ENCODE data around the gene ARMC10.

ARMC10 gene

DNA sequence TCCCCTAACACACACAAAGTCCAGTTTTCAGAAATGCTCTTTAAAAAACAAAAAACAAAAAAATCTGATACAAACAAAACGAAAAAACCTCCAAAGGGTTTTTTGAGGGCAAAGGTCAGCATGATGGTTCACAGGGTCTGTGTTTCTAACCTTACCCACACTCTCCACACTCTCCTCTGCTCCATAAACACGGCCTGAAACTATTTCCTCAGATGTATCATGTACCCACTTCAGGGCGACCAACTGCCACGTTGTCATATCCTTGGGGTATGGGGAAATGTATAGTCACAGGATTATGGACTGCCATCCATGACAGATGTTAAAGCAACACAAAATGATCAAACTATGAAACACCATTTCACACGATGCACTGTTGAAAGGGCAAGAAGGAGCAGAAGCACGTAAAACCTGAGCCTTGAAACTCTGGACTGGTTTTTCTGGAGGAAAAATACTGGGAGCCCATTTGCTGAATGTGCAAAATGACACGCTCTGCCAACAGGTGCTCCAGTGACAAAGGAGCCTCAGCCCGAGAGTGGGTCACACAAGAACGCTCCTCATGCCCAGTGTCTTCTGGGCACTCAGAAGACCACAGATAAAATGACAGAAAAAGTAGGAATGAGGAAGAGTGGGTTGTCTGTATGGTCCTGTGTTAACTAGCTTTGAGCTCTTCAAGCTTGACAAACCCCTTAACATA, 58.2 kb downstream of the ARMC10 start:
- no peaks in the 10 kb centered on the region for H3K27me3 ChIP-seq (replicated peaks)
- no peak overlapping the region for H3K4me3 ChIP-seq (ENCODE audit: low read depth, low read length)
- no peak overlapping the region for H3K27ac ChIP-seq
- in situ Hi-C loops (cut with HindIII; ENCODE audit: low pct_ligation_motif_present, low sequenced_read_pairs): no loop called here
- TF ChIP-seq, protein P1, sequence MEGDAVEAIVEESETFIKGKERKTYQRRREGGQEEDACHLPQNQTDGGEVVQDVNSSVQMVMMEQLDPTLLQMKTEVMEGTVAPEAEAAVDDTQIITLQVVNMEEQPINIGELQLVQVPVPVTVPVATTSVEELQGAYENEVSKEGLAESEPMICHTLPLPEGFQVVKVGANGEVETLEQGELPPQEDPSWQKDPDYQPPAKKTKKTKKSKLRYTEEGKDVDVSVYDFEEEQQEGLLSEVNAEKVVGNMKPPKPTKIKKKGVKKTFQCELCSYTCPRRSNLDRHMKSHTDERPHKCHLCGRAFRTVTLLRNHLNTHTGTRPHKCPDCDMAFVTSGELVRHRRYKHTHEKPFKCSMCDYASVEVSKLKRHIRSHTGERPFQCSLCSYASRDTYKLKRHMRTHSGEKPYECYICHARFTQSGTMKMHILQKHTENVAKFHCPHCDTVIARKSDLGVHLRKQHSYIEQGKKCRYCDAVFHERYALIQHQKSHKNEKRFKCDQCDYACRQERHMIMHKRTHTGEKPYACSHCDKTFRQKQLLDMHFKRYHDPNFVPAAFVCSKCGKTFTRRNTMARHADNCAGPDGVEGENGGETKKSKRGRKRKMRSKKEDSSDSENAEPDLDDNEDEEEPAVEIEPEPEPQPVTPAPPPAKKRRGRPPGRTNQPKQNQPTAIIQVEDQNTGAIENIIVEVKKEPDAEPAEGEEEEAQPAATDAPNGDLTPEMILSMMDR (IDR thresholded peaks at IDR 0.05; ENCODE audit: low read depth, low read length, missing control alignments): no peak
- no peak for DNase-seq
- H3K36me3 ChIP-seq (replicated peaks): no peaks in the 10 kb centered on the region

DNA sequence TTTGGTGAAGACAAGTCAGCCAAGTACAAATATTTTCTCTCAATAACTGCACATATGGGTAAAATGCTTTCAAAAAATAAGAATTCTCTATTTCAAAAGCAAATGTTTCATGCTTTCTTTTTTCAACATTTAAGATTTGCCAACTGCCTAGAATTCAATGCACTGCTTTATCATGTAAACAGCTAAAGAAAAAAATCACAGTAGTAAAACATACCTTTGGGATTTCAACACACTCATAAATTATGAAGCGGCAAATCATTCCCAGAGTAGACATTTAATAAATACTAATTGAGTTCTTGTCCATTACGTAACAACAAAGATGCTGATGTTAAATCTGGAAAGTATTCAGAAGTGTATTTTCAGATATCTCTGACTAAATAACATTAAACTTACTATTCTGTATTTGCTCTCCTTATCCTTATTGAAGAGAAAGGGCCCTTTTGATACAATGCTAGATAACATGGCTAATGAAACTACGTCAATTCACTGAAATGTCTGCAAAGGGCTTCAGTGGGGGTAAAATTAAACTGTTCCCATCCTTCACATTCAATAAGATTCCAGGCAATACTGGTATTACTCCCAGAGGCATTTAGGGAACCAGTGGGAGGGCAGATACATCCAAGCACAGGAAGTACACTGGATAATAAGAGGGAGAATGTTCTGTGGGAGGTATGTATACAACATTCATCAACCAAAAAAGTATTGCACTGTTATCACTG, 60.1 kb downstream of the ARMC10 start:
- in situ Hi-C loops (cut with HindIII; ENCODE audit: low pct_ligation_motif_present, low sequenced_read_pairs): no loop called here
- H3K4me3 ChIP-seq (ENCODE audit: low read depth, low read length): no peak overlapping the region
- no peak overlapping the region for H3K27ac ChIP-seq
- H3K27me3 ChIP-seq (replicated peaks): no peaks in the 10 kb centered on the region
- DNase-seq: no peak
- no peaks in the 10 kb centered on the region for H3K36me3 ChIP-seq (replicated peaks)
- TF ChIP-seq, protein P1 (IDR thresholded peaks at IDR 0.05; ENCODE audit: low read depth, low read length, missing control alignments): no peak

DNA sequence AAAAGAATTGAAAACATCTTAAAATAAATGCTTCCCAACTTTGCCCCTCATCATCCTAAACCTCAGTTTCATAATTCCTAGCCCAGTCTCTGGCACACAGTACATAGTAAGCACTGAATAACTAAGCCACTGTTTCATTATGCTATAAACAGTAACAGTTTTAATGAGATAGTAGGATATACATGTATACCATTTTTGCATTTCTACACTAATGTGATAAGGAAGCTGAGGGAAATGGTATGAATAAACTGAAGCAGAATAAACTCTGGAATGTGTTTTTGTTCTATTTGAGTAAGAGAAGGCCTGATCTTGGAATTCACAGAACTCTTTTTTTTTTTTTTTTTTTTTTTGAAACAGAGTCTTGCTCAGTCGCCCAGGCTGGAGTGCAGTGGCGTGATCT, 65.1 kb downstream of the ARMC10 start:
- Histone ChIP-seq H3K4me3 (ENCODE audit: low read depth, low read length) (no peak overlapping the region), H3K27me3 (replicated peaks) (no peaks in the 10 kb centered on the region), H3K27ac (no peak overlapping the region), H3K36me3 (replicated peaks) (no peaks in the 10 kb centered on the region)
- in situ Hi-C loops (cut with HindIII; ENCODE audit: low pct_ligation_motif_present, low sequenced_read_pairs): no loop called here
- no peak for DNase-seq
- TF ChIP-seq, protein P1 (IDR thresholded peaks at IDR 0.05; ENCODE audit: low read depth, low read length, missing control alignments): no peak

DNA sequence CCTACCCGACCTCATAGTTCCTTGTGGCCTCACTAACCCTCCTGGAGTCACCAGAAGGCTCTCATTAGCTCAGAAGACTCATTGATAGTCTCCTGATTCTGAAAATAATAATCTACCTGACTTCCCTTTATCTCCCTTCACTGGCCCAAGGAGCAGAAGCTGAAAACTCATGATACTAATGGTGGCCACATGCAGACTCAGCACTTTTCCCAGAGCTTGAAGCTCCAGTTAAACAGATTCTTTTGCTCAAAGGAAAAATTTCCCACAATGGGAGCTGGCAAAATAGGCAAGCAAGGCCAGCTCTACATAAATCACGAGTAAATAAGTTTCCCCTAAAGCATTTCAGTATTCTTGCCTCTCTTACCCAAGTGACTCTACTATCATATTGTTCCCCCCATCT, 65.7 kb downstream of the ARMC10 start:
- H3K36me3 ChIP-seq (replicated peaks): no peaks in the 10 kb centered on the region
- in situ Hi-C loops (cut with HindIII; ENCODE audit: low pct_ligation_motif_present, low sequenced_read_pairs): no loop called here
- H3K4me3 ChIP-seq (ENCODE audit: low read depth, low read length): no peak overlapping the region
- DNase-seq: no peak
- H3K27me3 ChIP-seq (replicated peaks): no peaks in the 10 kb centered on the region
- TF ChIP-seq, protein P1 (IDR thresholded peaks at IDR 0.05; ENCODE audit: low read depth, low read length, missing control alignments): no peak
- no peak overlapping the region for H3K27ac ChIP-seq

DNA sequence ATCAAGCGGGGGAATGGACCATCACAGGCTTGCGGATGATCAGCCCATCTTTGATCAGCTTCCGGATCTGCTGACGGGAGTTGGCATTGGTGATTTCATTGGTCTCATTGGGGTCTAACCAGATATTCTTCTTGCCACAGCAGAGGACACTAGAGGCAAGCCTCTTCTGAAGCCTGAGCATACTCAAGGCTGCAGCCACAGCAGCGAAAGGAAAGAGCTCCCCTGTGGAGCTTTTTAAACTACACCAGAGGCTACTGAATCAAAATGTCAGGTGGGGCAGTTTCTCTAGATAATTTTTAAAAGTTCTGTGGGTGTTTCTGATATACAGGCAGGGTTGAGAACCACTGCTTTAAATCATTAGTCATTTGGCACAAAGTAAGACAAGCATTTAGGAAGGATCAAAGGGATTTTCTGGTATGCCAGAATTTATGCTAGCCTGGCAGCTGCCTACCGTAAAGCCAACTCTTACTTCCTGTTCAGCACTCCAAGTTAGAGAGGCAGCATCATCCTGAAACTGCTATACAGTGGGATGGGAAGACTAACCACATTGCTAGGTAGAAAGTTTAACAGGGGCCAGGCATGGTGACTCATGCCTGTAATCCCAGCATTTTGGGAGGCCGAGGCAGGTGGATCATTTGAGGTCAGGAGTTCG, 66.9 kb downstream of the ARMC10 start:
- Histone ChIP-seq H3K27ac (no peak overlapping the region), H3K36me3 (replicated peaks) (no peaks in the 10 kb centered on the region), H3K4me3 (ENCODE audit: low read depth, low read length) (no peak overlapping the region), H3K27me3 (replicated peaks) (no peaks in the 10 kb centered on the region)
- in situ Hi-C loops (cut with HindIII; ENCODE audit: low pct_ligation_motif_present, low sequenced_read_pairs): no loop called here
- DNase-seq: no peak
- TF ChIP-seq, protein P1 (IDR thresholded peaks at IDR 0.05; ENCODE audit: low read depth, low read length, missing control alignments): no peak
